ENCODE measurements around the gene PRM1.
A peak's percentile ranks its signal among the peaks of the same experiment; 100 is the strongest.

Gene PRM1

DNA sequence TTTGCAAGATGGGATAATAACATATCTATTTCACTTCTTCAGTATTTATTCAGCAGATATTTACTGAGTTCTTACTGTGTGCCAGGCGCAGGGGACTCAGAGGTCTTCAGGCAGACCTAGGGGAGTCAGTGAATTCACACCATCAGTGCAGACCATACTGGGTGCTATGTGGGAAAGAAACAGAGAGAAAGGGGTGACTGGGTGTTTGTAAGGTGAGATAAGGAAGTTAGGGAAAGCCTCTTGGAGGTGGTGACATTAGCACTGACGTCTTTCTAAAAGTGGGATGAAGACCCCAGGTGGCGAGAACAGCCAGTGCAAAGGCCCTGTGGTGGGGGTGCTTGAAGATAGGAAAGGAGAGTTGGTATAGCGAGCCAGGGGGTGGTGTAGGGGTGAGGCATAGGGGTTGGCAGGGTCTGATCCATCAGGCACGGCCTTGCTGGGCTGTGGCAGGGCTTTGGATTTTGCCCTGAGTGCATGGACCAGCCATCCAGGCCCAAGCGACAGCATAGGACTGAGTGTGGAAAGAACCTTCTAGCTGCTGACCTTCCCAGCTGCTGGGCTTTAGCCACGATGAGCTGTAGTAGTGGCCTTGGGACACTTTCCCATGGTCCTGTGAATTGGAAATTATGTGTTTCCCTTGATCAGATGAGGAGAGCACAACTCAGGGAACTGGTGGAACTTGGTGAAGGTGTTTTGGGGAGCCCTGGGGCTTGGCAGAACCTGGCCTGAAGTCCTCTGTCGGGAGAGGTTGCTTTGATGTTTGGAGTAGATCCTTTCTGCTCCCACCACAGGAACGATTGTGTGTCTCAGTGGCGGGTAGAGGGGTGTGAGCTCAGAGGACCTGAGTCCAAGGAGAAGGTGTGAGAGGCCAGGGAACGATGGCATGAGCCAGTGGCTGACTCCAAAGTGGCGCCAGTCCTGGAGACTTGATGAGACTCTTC is 21.2 kb downstream of the PRM1 start:
- POLR2A ChIA-PET = no interaction called here
- no peak for DNase-seq (ENCODE audit: extremely low spot score)
- CTCF ChIA-PET = interaction anchor here (1.0 to 9.7 kb wide), 12 partner anchors 9 to 306 kb away, joined by 3 to 182 read pairs (median 4); partner anchors contain the start of gene TNP2
- TF ChIP-seq CTCF (IDR thresholded peaks at IDR 0.05; ENCODE audit: control extremely low read depth, extremely low read depth, low read depth, missing control alignments) = no peak

DNA sequence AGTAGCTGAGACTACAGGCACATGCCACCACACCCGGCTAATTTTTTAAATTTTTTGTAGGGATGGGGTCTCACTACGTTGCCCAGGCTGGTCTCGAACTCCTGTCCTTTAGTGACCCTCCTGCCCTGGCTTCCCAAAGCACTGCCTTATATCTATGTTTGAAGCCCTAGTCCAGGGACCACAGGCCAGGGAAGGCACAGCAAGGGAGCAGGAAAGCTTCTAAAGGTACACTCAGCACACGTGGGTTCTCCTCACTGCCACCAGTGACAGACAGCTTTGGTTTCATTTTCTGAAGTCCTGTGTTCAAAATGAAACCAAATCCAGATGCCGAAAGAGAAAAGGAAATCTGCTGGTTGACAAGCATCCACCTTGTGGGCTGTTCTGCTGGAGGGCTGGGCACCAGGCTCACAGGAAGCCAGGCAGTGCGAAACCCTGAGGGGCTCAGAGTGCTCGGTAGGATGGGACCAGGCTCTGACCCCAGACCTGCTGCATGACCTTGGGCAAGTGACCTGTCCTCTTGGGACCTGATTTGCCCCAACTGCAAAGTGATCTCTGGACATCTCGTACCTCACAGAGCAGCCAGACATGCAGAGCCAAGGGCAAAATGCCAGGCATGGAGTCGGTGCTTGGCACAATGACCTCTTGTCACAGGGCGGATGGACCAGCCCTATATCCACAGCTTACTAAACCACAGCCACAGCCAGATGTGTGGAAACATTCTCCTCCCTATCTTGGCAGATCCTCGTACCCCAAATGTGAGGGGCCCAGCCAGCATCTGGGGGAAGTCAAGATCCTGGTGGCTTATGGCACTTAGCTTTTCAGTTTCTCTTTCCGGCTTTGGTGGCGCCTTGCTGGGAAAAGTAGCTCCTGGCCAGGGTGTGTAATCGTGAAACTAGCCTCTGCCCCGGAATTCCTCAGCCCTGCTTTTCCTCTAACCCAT is 22.3 kb downstream of the PRM1 start:
- ChIA-PET CTCF (interaction anchor here (1.0 to 9.7 kb wide), 15 partner anchors 10 to 300 kb away, joined by 3 to 182 read pairs (median 3); partner anchors contain the start of gene TNP2), POLR2A (no interaction called here)
- peak; percentile 84 for DNase-seq (ENCODE audit: extremely low spot score)
- TF ChIP-seq CTCF (IDR thresholded peaks at IDR 0.05; ENCODE audit: control extremely low read depth, extremely low read depth, low read depth, missing control alignments) = no peak

DNA sequence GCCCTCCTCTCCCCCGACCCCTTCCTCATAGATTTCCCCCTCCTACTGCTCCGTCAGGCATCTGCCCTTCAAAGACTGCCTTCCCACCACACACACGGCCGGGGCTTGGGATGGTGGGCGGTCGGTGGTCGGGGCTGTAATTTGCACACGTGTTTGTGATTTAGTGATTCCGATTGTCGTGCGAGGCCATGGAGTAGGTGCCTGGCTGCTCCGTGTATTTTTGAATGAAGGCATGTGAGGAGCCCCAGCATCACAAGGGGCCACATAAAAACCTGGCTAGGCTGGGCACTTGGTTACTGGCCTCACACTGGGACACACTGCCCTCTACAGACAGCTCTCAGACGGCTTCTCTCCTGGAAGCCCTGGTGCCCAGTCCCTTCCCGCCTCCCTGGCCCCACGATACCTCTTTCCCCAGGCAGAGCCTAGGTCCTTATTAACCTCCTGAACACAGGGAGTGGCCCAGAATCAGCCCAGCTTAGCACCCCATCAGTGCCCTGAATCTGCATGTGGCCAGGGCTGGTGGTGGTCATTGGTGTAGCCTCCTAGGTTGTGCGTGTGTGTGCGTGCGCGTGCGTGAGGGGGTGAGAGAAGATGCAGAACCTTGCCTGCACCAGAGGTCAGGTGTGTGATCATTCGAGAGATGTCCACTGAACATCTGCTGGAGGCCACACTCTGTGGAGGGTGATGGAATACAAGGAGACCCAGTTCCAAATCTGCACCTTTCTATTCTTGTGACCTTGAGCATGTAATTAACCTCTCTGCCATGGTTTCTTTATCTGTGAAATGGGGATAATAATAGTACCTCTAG is 23.8 kb downstream of the PRM1 start:
- POLR2A ChIA-PET = interaction anchor here (2.9 kb wide), 1 partner anchor 288 kb away, joined by 7 read pairs; no protein-coding TSS in a partner anchor
- peak; percentile 76 for DNase-seq (ENCODE audit: extremely low spot score)
- CTCF ChIA-PET = interaction anchor here (0.8 to 9.7 kb wide), 22 partner anchors 11 to 308 kb away, joined by 3 to 182 read pairs (median 6); partner anchors contain the start of gene TNP2
- TF ChIP-seq CTCF (IDR thresholded peaks at IDR 0.05; ENCODE audit: control extremely low read depth, extremely low read depth, low read depth, missing control alignments) = peak; percentile 79

DNA sequence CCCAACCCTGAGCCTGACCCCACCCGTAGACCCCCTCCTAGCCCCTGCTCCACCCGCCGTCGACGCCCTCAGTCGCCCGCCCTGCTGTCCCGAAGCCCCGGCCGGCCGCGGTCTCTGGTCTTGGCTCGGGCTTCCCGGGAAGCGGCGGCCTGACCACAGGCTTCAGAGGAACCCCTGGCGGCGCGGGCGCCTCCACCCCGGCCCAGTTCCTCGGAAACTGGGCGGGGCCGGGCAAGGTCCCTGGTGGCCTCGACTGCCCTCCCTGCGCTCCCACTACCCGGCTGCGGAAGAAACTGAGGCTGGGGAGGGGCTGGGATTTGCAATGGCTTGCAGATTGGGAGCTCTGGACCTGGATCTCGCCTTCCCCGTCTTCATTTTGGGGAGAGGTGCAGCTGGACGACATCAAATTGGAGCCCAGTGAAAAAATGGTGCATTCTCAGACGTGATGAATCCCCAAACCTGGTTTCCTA is 24.4 kb downstream of the PRM1 start:
- no peak for DNase-seq (ENCODE audit: extremely low spot score)
- ChIA-PET POLR2A (interaction anchor here (0.6 to 3.5 kb wide), 41 partner anchors 7 to 1156 kb away, joined by 3 to 52 read pairs (median 7); partner anchors contain the start of genes DEXI, TNP2 and TXNDC11), CTCF (interaction anchor here (0.6 to 9.7 kb wide), 33 partner anchors 8 to 486 kb away, joined by 3 to 182 read pairs (median 4); partner anchors contain the start of gene TNP2)
- no peak for TF ChIP-seq CTCF (IDR thresholded peaks at IDR 0.05; ENCODE audit: control extremely low read depth, extremely low read depth, low read depth, missing control alignments)

- peak; percentile 89 for DNase-seq (ENCODE audit: extremely low spot score)
- ChIA-PET POLR2A (interaction anchor here (0.6 to 3.5 kb wide), 63 partner anchors 8 to 1157 kb away, joined by 3 to 52 read pairs (median 5); partner anchors contain the start of genes DEXI, TNP2 and TXNDC11), CTCF (interaction anchor here (0.6 to 9.7 kb wide), 57 partner anchors 8 to 485 kb away, joined by 3 to 182 read pairs (median 4); partner anchors contain the start of genes DEXI, PRM3, RMI2 and TNP2)
- peak; percentile 92 for TF ChIP-seq CTCF (IDR thresholded peaks at IDR 0.05; ENCODE audit: control extremely low read depth, extremely low read depth, low read depth, missing control alignments)
Observed at GRCh38 chr16:11255737-11256660, 25.1 kb downstream of the PRM1 start, which contains the start of gene SOCS1. TSS of gene SOCS1 (minus strand) at chr16:11256204. CDS start at chr16:11255478, 726 bp downstream.

Measured in GM10248 (cell line).